ENCODE results near the gene DNM2. TPM values are rescaled to one million over a fixed set of nuclear protein-coding genes. Genes with fewer than 3 reads are reported as not detected.

DNM2 gene
- total RNA-seq, 1 experiment from 2014 or later: 131 TPM

GRCh38 chr19:10762656-10763055 is 44.8 kb downstream of the DNM2 start:
- ATAC-seq (peak; percentile 49; the same call in 1 of the 2 replicates), DNase-seq (ENCODE audit: low spot score) (no peak)
- H3K4me1 Mint-ChIP-seq: peaks cover 27% of the 10 kb centered on the region
- H3K27ac Mint-ChIP-seq: 0 out of 2 replicates have a peak overlapping the region, but pooled peaks have one; percentile 32
- peaks cover 9% of the 10 kb centered on the region for H3K36me3 Mint-ChIP-seq
- ChIA-PET POLR2A (no interaction called here), CTCF (interaction anchor here (0.7 to 1.7 kb wide), 5 partner anchors 45 to 96 kb away, joined by 3 to 11 read pairs (median 4); partner anchors contain the start of gene DNM2)
- no peak for TF ChIP-seq FOXP1 (CRISPR knock-in tag; IDR thresholded peaks at IDR 0.05; ENCODE audit: borderline replicate concordance)
- no peak for TF ChIP-seq ZNF532 (CRISPR knock-in tag; IDR thresholded peaks at IDR 0.05; ENCODE audit: borderline replicate concordance)
- TF ChIP-seq ZNF232 (CRISPR knock-in tag; IDR thresholded peaks at IDR 0.05): no peak
- TF ChIP-seq MAX (CRISPR knock-in tag; IDR thresholded peaks at IDR 0.05): no peak
- TF ChIP-seq, protein P1, sequence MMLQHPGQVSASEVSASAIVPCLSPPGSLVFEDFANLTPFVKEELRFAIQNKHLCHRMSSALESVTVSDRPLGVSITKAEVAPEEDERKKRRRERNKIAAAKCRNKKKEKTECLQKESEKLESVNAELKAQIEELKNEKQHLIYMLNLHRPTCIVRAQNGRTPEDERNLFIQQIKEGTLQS (CRISPR knock-in tag; conservative IDR thresholded peaks at IDR 0.05): no peak
- TF ChIP-seq, protein P2, sequence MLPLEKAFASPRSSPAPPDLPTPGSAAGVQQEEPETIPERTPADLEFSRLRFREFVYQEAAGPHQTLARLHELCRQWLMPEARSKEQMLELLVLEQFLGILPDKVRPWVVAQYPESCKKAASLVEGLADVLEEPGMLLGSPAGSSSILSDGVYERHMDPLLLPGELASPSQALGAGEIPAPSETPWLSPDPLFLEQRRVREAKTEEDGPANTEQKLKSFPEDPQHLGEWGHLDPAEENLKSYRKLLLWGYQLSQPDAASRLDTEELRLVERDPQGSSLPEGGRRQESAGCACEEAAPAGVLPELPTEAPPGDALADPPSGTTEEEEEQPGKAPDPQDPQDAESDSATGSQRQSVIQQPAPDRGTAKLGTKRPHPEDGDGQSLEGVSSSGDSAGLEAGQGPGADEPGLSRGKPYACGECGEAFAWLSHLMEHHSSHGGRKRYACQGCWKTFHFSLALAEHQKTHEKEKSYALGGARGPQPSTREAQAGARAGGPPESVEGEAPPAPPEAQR (CRISPR knock-in tag; IDR thresholded peaks at IDR 0.05): no peak
- TF ChIP-seq ZNF396 (CRISPR knock-in tag; IDR thresholded peaks at IDR 0.05; ENCODE audit: borderline replicate concordance): no peak
- TF ChIP-seq CBFB (CRISPR knock-in tag; IDR thresholded peaks at IDR 0.05; ENCODE audit: low read depth): no peak
- no peak for TF ChIP-seq TEAD4 (CRISPR knock-in tag; IDR thresholded peaks at IDR 0.05)
- TF ChIP-seq ETV6 (CRISPR knock-in tag; IDR thresholded peaks at IDR 0.05): no peak
- no peak for TF ChIP-seq NR2C2 (CRISPR knock-in tag; IDR thresholded peaks at IDR 0.05)
- no peak for TF ChIP-seq ZNF425 (CRISPR knock-in tag; conservative IDR thresholded peaks at IDR 0.05)
- no peak for TF ChIP-seq MYBL2 (CRISPR knock-in tag; IDR thresholded peaks at IDR 0.05)
- no peak for TF ChIP-seq ZNF671 (CRISPR knock-in tag; IDR thresholded peaks at IDR 0.05)
- no peak for TF ChIP-seq STAT6 (CRISPR knock-in tag; conservative IDR thresholded peaks at IDR 0.05; ENCODE audit: low read depth)
- H3K9me3 Mint-ChIP-seq: no peaks in the 10 kb centered on the region
- no peaks in the 10 kb centered on the region for H3K27me3 Mint-ChIP-seq (ENCODE audit: low read depth)
- H3K4me3 Mint-ChIP-seq: no peak overlapping the region

Measured in WTC11 (cell line).